GM23338 (cell line): ENCODE measurements around the gene NT5DC4. TPM values are rescaled to one million over a fixed set of nuclear protein-coding genes. Genes with fewer than 3 reads are reported as not detected.

ENCODE experiments used
- ATAC-seq: fragments of 200-7000 bp; cut with Tn5 transposase; 3 replicates; pipeline ENCODE4 v1.9.1; 2020
- DNase-seq: peaks from one replicate; pipeline ENCODE4 v3.0.0-alpha.2; 2015; ENCODE audit warnings: low spot score
- H2AFZ ChIP-seq: fragments of 200-600 bp; sonication (generic); 2 replicates; pipeline ENCODE4 v1.8.0; 2016; ENCODE audit warnings: antibody characterized with exemption, mild to moderate bottlenecking, moderate library complexity
- H3F3A ChIP-seq: fragments of 200-600 bp; sonication (generic); replicated peaks from 2 replicates; pipeline ENCODE4 v1.8.0; 2017; ENCODE audit warnings: antibody characterized with exemption, mixed run types, low read depth
- H3K27ac ChIP-seq: fragments of 200-600 bp; sonication (generic); 2 replicates; pipeline ENCODE4 v1.6.1; 2016; ENCODE audit warnings: low read depth
- H3K27me3 ChIP-seq: fragments of 200-600 bp; sonication (generic); 2 replicates; pipeline ENCODE4 v1.8.0; 2016; ENCODE audit warnings: mild to moderate bottlenecking, mixed run types, moderate library complexity; ENCODE audit not compliant: insufficient read depth
- H3K36me3 ChIP-seq: fragments of 200-600 bp; sonication (generic); 2 replicates; pipeline ENCODE4 v1.8.0; 2016; ENCODE audit warnings: mild to moderate bottlenecking; ENCODE audit not compliant: insufficient read depth
- H3K4me1 ChIP-seq: fragments of 200-600 bp; sonication (generic); 2 replicates; pipeline ENCODE4 v1.8.0; 2016; ENCODE audit warnings: mild to moderate bottlenecking, moderate library complexity; ENCODE audit not compliant: insufficient read depth
- H3K4me2 ChIP-seq: fragments of 200-600 bp; sonication (generic); 2 replicates; pipeline ENCODE4 v1.7.1; 2017; ENCODE audit warnings: mixed run types
- H3K4me3 ChIP-seq: fragments of 200-600 bp; sonication (generic); 2 replicates; pipeline ENCODE4 v1.6.1; 2016; ENCODE audit warnings: mixed run types
- H3K79me2 ChIP-seq: fragments of 200-600 bp; sonication (generic); replicated peaks from 2 replicates; pipeline ENCODE4 v1.8.0; 2017; ENCODE audit warnings: mild to moderate bottlenecking; ENCODE audit not compliant: insufficient read depth
- H3K9me2 ChIP-seq: fragments of 200-600 bp; sonication (generic); 2 replicates; pipeline ENCODE4 v1.8.0; 2017; ENCODE audit not compliant: insufficient read depth
- H4K20me1 ChIP-seq: fragments of 200-600 bp; sonication (generic); replicated peaks from 2 replicates; pipeline ENCODE4 v1.8.0; 2017; ENCODE audit warnings: mild to moderate bottlenecking; ENCODE audit not compliant: insufficient read depth
- H3K27ac Mint-ChIP-seq: 2 replicates; pipeline ENCODE4 v1.8.0; 2020; ENCODE audit warnings: inconsistent platforms, mild to moderate bottlenecking, moderate library complexity, mixed read lengths
- H3K27me3 Mint-ChIP-seq: 3 replicates; pipeline ENCODE4 v1.8.0; 2022; ENCODE audit warnings: low read depth, mild to moderate bottlenecking, moderate library complexity, mixed read lengths, inconsistent platforms; ENCODE audit not compliant: insufficient read depth, poor library complexity
- H3K36me3 Mint-ChIP-seq: 3 replicates; pipeline ENCODE4 v1.8.0; 2021; ENCODE audit warnings: low read depth, mild to moderate bottlenecking, inconsistent platforms, moderate library complexity, mixed read lengths
- H3K4me1 Mint-ChIP-seq: 3 replicates; pipeline ENCODE4 v1.8.0; 2020; ENCODE audit warnings: mild to moderate bottlenecking, inconsistent platforms, mixed read lengths
- H3K4me3 Mint-ChIP-seq: 3 replicates; pipeline ENCODE4 v1.8.0; 2021; ENCODE audit warnings: moderate library complexity, mild to moderate bottlenecking, inconsistent platforms, mixed read lengths
- H3K9me3 Mint-ChIP-seq: 3 replicates; pipeline ENCODE4 v1.8.0; 2020; ENCODE audit warnings: moderate library complexity, mild to moderate bottlenecking, inconsistent platforms, mixed read lengths
- CREB1 ChIP-seq: fragments of 250-450 bp; sonication (Bioruptor Pico); IDR thresholded peaks from 2 replicates; pipeline ENCODE4 v1.5.0; 2020; ENCODE audit warnings: low read depth, mild to moderate bottlenecking, moderate library complexity
- EZH2 ChIP-seq: fragments of 200-600 bp; sonication (generic); IDR thresholded peaks from one replicate; pipeline ENCODE4 v1.8.0; 2017; ENCODE audit warnings: antibody characterized with exemption, mild to moderate bottlenecking, low read depth; ENCODE audit not compliant: unreplicated experiment
- EZH2phosphoT487 ChIP-seq: fragments of 200-600 bp; sonication (generic); IDR thresholded peaks from one replicate; pipeline ENCODE4 v1.8.1; 2018; ENCODE audit warnings: antibody characterized with exemption; ENCODE audit not compliant: unreplicated experiment
- JUNB ChIP-seq: IDR thresholded peaks from one replicate; pipeline ENCODE4 v1.6.1; 2016; ENCODE audit warnings: antibody characterized with exemption; ENCODE audit not compliant: unreplicated experiment
- NANOG ChIP-seq: IDR thresholded peaks from 2 replicates; pipeline ENCODE4 v1.6.1; 2016; ENCODE audit warnings: antibody characterized with exemption, borderline replicate concordance
- POLR2AphosphoS5 ChIP-seq: IDR thresholded peaks from 2 replicates; pipeline ENCODE4 v1.6.1; 2016; ENCODE audit warnings: antibody characterized with exemption, low read depth
- STAT1 ChIP-seq: IDR thresholded peaks from one replicate; pipeline ENCODE4 v1.6.1; 2016; ENCODE audit warnings: antibody characterized with exemption; ENCODE audit not compliant: unreplicated experiment
- ZNF114 ChIP-seq: fragments of 250-450 bp; sonication (Bioruptor Pico); IDR thresholded peaks from 2 replicates; pipeline ENCODE4 v1.5.0; 2020; ENCODE audit warnings: mild to moderate bottlenecking, moderate library complexity
- ZNF331 ChIP-seq: fragments of 250-450 bp; sonication (Bioruptor Pico); IDR thresholded peaks from 2 replicates; pipeline ENCODE4 v1.5.0; 2020; ENCODE audit warnings: low read depth, mild to moderate bottlenecking, moderate library complexity
- polyA plus RNA-seq: library from polyadenylated mRNA; unstranded; fragments of >200 nt; fragmentation: Nextera tagmentation; extraction: Ambion mirVana; gene quantifications from 2 replicates; pipeline ENCODE4 v1.2.1, GENCODE V29; 2016
- total RNA-seq: library from RNA; depleted of rRNA; stranded (reverse); fragments of >200 nt; shearing (Covaris generic); gene quantifications from 2 replicates; pipeline ENCODE4 v1.2.3, GENCODE V29; 2014
- TF ChIP-seq, protein P1 (sequence below): IDR thresholded peaks from one replicate; pipeline ENCODE4 v1.6.1; 2018; ENCODE audit warnings: antibody characterized with exemption; ENCODE audit not compliant: unreplicated experiment
- TF ChIP-seq, protein P2 (sequence below): IDR thresholded peaks from 2 replicates; pipeline ENCODE4 v1.6.1; 2016; ENCODE audit warnings: antibody characterized with exemption
- TF ChIP-seq, protein P3 (sequence below), 2 experiments: fragments of 200-600 bp in 1 of 2; sonication (generic) in 1 of 2; conservative IDR thresholded peaks; 2 replicates each; pipeline versions ENCODE4 v1.5.1 to v1.6.1; 2016 to 2017; ENCODE audit warnings: antibody characterized with exemption in 2 of 2, low read depth in 2 of 2, mild to moderate bottlenecking in 2 of 2, moderate library complexity in 1 of 2

The NT5DC4 gene
- total and polyA plus RNA-seq, 2 experiments from 2014 or later, result not detected

DNA sequence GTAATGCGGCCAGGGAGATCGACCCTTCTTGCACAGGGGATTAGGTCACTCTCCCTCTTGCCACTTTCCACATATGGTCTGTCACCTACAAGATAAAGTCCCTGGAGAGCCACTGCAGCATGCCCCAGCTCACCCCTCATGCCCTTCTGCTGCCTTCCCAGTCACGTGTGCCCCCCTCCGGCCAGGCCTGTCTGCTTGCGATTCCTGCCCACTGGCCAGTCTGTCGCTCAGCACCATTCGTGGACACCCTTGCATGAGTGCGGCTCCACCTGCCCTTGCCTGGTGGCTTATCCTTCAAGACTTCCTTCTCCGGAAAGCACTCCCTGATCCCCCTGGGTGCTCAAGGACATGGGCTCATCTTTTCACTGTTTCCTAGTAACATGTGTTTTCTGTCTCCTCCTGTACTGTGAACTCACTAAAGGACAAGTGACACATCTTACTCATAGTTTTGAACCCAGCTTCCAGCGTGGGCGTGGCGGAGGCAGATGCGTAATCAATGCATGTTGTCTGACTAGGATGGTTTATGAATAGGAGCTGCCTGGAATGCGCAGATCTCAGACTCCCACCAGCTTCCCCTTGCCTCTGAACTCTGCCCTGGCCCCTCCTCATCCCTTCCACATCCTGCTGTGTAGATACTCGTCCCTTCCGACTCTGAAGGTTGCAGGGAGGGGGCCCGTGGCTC is 7.8 kb upstream of the NT5DC4 start:
- Mint-ChIP-seq H3K27me3 (peaks cover 2% of the 10 kb centered on the region), H3K36me3 (no peaks in the 10 kb centered on the region), H3K4me1 (peaks cover 3% of the 10 kb centered on the region; the same call in 1 of the 3 replicates), H3K27ac (no peak overlapping the region), H3K9me3 (no peaks in the 10 kb centered on the region; the same call in 2 of the 3 replicates), H3K4me3 (no peak overlapping the region)
- Histone ChIP-seq H3K27me3 (no peaks in the 10 kb centered on the region), H3F3A (no peaks in the 10 kb centered on the region), H3K79me2 (no peaks in the 10 kb centered on the region), H3K4me1 (no peaks in the 10 kb centered on the region), H3K4me3 (no peak overlapping the region), H3K4me2 (no peak overlapping the region), H3K9me2 (0 out of 2 replicates have a peak, but pooled peaks cover 4% of the 10 kb centered on the region), H2AFZ (no peak overlapping the region), H4K20me1 (no peaks in the 10 kb centered on the region), H3K27ac (no peak overlapping the region), H3K36me3 (no peaks in the 10 kb centered on the region)
- no peak for TF ChIP-seq JUNB
- TF ChIP-seq EZH2, result no peak
- TF ChIP-seq NANOG, result no peak
- TF ChIP-seq STAT1, result no peak
- no peak for TF ChIP-seq CREB1 (CRISPR knock-in tag)
- no peak for TF ChIP-seq ZNF331
- no peak for TF ChIP-seq POLR2AphosphoS5
- TF ChIP-seq, protein P1, sequence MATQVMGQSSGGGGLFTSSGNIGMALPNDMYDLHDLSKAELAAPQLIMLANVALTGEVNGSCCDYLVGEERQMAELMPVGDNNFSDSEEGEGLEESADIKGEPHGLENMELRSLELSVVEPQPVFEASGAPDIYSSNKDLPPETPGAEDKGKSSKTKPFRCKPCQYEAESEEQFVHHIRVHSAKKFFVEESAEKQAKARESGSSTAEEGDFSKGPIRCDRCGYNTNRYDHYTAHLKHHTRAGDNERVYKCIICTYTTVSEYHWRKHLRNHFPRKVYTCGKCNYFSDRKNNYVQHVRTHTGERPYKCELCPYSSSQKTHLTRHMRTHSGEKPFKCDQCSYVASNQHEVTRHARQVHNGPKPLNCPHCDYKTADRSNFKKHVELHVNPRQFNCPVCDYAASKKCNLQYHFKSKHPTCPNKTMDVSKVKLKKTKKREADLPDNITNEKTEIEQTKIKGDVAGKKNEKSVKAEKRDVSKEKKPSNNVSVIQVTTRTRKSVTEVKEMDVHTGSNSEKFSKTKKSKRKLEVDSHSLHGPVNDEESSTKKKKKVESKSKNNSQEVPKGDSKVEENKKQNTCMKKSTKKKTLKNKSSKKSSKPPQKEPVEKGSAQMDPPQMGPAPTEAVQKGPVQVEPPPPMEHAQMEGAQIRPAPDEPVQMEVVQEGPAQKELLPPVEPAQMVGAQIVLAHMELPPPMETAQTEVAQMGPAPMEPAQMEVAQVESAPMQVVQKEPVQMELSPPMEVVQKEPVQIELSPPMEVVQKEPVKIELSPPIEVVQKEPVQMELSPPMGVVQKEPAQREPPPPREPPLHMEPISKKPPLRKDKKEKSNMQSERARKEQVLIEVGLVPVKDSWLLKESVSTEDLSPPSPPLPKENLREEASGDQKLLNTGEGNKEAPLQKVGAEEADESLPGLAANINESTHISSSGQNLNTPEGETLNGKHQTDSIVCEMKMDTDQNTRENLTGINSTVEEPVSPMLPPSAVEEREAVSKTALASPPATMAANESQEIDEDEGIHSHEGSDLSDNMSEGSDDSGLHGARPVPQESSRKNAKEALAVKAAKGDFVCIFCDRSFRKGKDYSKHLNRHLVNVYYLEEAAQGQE, result no peak
- TF ChIP-seq, protein P2, sequence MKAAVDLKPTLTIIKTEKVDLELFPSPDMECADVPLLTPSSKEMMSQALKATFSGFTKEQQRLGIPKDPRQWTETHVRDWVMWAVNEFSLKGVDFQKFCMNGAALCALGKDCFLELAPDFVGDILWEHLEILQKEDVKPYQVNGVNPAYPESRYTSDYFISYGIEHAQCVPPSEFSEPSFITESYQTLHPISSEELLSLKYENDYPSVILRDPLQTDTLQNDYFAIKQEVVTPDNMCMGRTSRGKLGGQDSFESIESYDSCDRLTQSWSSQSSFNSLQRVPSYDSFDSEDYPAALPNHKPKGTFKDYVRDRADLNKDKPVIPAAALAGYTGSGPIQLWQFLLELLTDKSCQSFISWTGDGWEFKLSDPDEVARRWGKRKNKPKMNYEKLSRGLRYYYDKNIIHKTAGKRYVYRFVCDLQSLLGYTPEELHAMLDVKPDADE, result no peak
- ATAC-seq (no peak), DNase-seq (no peak)

DNA sequence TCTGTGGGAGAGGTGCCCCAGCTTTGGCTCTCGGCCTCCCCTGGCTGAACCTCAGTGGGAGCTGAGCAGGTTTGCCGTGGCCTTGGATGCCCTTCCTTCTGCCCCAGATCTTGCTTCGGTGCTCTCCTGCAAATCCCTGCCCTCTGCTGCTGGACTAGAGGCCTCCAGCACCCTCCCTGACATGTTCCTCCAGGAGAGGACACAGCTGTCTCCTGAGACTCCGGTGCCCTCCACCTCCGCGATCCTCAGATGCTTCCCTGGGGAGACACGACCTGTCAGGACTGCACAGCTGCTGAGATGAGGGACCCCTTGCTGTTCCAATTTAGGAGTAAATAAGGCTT is 7.3 kb upstream of the NT5DC4 start:
- no peak for ATAC-seq
- H3K4me1 ChIP-seq, result no peaks in the 10 kb centered on the region
- no peak for TF ChIP-seq JUNB
- no peak for TF ChIP-seq EZH2
- TF ChIP-seq, protein P2, result no peak
- no peak for TF ChIP-seq STAT1
- TF ChIP-seq, protein P1, result no peak
- TF ChIP-seq ZNF114, result no peak
- TF ChIP-seq ZNF331, result no peak
- TF ChIP-seq, protein P3, sequence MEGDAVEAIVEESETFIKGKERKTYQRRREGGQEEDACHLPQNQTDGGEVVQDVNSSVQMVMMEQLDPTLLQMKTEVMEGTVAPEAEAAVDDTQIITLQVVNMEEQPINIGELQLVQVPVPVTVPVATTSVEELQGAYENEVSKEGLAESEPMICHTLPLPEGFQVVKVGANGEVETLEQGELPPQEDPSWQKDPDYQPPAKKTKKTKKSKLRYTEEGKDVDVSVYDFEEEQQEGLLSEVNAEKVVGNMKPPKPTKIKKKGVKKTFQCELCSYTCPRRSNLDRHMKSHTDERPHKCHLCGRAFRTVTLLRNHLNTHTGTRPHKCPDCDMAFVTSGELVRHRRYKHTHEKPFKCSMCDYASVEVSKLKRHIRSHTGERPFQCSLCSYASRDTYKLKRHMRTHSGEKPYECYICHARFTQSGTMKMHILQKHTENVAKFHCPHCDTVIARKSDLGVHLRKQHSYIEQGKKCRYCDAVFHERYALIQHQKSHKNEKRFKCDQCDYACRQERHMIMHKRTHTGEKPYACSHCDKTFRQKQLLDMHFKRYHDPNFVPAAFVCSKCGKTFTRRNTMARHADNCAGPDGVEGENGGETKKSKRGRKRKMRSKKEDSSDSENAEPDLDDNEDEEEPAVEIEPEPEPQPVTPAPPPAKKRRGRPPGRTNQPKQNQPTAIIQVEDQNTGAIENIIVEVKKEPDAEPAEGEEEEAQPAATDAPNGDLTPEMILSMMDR (conservative IDR thresholded peaks at IDR 0.05; ENCODE audit: low read depth in 2 of 2), result no peak
- TF ChIP-seq EZH2phosphoT487, result no peak

More for the DNA sequence above, 7.3 kb upstream of the NT5DC4 start:
- H3K27me3 ChIP-seq, result no peaks in the 10 kb centered on the region
- H3F3A ChIP-seq, result no peaks in the 10 kb centered on the region
- peaks cover 3% of the 10 kb centered on the region; the same call in 1 of the 3 replicates for H3K4me1 Mint-ChIP-seq
- DNase-seq, result no peak
- 0 out of 2 replicates have a peak, but pooled peaks cover 4% of the 10 kb centered on the region for H3K9me2 ChIP-seq
- H3K27ac Mint-ChIP-seq, result no peak overlapping the region
- peaks cover 2% of the 10 kb centered on the region for H3K27me3 Mint-ChIP-seq
- H3K36me3 ChIP-seq, result no peaks in the 10 kb centered on the region
- H3K4me2 ChIP-seq, result no peak overlapping the region
- H3K79me2 ChIP-seq, result no peaks in the 10 kb centered on the region
- no peak overlapping the region for H2AFZ ChIP-seq
- H4K20me1 ChIP-seq, result no peaks in the 10 kb centered on the region
- H3K4me3 Mint-ChIP-seq, result no peak overlapping the region
- no peak overlapping the region for H3K4me3 ChIP-seq
- no peaks in the 10 kb centered on the region for H3K36me3 Mint-ChIP-seq
- no peak overlapping the region for H3K27ac ChIP-seq
- H3K9me3 Mint-ChIP-seq, result no peaks in the 10 kb centered on the region; the same call in 2 of the 3 replicates
